Eye (tissue), 1 donor: Measurements from ENCODE around the gene SLCO2B1.

Experiments
- DNase-seq: peaks from one replicate; pipeline ENCODE4 v3.0.0-alpha.2; 2015

SLCO2B1 gene

DNA sequence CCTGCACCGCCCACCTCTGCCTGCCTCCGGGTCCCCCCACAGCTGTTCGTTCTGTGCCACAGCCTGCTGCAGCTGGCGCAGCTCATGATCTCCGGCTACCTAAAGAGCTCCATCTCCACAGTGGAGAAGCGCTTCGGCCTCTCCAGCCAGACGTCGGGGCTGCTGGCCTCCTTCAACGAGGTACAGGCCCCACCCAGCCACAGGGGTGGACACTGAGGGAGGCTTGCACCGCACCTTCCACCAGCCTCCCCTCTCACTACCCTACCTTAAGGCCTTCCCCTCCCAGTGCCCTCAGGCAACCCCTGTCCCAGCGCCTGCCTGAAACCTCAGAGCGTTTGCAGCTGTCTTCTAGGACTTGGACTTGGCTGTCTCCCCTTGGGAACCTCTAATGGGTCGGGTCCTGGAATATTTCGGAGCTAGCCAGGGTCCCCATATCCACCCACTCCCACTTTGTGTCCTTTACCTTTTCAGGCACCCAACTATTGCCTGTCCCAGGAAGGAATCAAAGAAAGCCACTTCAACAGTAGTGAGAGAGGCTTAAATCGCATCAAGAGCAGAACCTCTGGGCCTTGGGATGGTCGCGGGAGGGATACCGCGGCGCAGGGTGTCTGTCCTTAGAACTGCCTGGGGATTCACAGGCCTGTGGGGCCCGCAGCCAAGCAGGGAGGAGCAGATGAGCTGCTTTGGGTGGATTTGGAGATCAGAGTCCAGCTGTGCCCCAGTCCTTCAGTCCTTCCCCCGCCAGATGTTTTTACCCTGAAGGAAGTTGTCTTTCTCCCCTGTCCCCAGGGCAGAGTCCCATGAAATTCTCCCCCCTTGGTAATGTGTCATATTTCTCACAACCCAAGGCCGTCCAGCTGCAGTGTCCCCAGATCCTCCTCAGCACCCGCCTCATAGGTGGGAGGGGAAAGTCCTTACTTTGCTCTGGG, 13.3 kb downstream of the SLCO2B1 start:
- DNase-seq, result no peak

DNA sequence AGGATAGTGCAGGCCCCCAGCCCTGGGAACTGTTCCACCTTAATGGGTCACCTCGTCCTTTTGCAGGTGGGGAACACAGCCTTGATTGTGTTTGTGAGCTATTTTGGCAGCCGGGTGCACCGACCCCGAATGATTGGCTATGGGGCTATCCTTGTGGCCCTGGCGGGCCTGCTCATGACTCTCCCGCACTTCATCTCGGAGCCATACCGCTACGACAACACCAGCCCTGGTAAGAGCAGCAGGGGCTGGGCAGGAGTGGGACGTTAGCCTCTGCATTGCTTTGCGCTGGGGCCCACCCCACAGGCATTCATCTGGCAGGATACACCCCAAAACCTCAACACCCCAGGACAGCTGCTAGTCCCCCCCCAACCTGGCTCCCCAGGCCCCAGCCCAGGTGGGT, 14.8 kb downstream of the SLCO2B1 start:
- DNase-seq, result no peak

GRCh38 chr11:75166791-75167190, 15.9 kb downstream of the SLCO2B1 start:
- no peak for DNase-seq

- no peak for DNase-seq
These were observed 16.7 kb downstream of the SLCO2B1 start for GRCh38 chr11:75167617-75168016.

- DNase-seq, result no peak
These were observed 18.4 kb downstream of the SLCO2B1 start for GRCh38 chr11:75169101-75169885.

GRCh38 chr11:75170516-75171201, 19.8 kb downstream of the SLCO2B1 start:
- DNase-seq, result no peak

DNA sequence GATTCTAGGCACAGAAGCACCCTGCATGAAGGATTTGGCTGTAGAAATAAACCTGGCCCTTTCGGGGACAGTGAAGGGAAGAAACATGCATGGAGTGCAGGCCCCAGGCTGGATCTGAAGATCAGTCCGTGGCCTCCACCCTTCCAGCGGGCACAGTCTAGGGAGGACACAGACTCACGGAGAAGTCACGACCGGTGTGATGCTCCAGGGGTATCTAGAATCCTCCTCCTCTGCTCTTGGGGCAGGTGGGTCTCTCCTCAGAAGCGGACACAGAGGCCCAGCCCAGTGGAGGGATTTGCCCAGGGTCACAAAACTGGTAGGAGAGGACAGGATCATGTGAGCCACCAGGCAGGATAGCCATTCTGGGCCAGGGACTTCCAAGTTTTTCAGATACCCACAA, 22.4 kb downstream of the SLCO2B1 start:
- DNase-seq, result no peak

DNA sequence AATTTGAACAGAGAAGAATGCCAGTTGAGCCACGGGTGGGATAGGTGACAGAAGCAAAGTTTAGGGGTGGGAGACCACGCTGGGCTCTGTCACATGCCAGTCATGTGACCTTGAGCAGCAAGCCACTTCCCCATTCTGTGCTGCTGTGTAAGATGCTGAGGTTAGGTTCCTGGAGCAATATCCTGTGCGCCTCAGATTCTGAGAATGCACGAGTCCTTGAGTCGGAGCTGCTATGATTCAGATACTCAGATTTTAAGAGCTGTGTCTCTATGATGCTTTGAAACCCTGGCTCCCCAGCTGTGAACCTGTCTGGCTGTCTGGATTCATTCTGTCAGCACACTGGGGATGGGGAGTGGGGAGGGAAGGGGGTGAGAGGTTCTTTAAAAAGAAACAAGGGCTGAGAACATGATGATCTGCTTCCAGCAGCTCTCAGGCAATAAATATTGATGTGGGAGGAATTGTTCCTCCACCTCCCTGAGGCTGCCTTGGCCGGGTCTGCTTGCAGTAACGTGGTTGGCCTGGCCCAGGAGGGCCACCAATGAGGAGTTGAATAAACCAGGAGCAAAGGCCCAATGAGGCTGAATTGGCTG, 24.0 kb downstream of the SLCO2B1 start:
- DNase-seq, result peak; percentile 11

GRCh38 chr11:75182664-75183063, 31.8 kb downstream of the SLCO2B1 start:
- DNase-seq, result no peak

DNA sequence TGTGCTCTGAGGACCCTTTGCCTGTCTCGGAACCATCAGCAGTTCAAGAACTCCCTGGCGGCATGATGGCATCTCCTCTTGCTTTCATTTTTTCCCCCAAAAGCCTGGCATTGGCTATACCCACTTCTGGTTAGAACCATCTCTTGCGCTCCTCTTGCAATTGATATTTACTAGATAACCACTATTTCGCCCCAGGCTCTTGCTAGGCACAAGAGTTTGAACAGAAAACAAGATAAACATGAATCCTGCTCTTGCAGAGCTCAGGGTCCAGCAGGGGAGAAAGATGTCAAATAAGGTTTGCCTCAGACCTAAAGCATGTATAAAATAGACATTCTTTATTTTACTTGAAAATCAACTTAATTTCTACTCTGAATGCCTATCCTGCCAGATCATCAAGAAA, 33.1 kb downstream of the SLCO2B1 start:
- no peak for DNase-seq

GRCh38 chr11:75184757-75185425, 34.0 kb downstream of the SLCO2B1 start:
- DNase-seq, result no peak

GRCh38 chr11:75185866-75186265, 35.0 kb downstream of the SLCO2B1 start:
- DNase-seq, result no peak

DNA sequence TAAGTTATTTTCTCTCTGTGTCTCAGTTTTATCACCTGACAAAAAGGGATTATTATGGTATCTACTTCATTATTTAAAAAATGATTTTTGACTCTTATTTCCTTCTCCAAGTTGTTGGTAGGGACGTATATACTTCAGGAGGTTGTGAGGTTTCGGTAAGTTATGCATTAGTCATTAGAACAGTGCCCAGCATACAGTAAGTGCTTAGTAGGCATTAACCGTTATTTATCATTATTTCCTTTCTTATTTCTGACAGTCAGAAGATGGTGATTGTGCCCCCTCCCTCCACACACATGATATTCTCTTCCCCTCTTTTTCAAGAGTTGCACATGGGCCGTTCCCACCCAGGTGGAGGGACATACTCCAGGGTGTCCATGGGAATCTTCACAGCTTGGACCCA, 36.1 kb downstream of the SLCO2B1 start:
- no peak for DNase-seq

- no peak for DNase-seq
These were observed 37.8 kb downstream of the SLCO2B1 start for GRCh38 chr11:75188671-75189070.

DNA sequence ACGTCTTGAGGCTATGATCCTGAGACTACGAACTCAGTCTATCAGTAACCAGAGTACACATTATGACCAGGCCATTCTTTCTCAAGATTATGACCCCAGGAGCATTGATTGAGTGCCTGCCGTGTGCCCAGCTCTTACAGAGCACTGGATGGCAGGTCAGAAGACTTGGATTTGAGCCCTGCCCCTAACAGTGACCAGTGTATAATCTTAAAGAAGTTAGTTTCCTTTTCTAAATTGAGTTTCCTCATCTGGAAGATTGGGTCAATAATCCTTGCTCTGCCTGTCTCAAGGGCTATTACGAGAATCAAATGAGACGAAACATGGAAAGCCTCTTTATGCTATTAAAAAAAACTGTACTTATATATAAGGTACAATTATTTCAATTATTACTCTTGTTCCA, 38.2 kb downstream of the SLCO2B1 start:
- DNase-seq, result no peak

DNA sequence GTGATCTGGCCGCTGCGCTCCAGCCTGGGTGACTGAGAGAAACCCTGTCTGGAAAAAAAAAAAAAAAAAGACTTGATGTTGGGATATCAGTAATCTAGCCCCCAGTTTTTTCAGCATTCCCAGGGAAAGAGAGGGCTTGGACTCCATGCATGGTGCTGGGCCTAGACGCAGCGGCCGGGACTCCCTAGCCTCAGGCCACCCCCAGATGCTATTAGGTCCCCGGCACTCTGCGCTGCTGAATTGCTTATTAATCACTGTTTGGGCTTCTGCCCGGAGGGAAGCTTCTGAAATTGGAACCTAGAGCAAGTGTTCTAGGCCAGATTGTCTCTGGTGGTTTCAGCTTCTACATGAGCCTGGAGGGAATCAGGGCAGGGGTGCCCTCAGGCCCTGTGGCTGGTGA, 39.0 kb downstream of the SLCO2B1 start:
- no peak for DNase-seq

- no peak for DNase-seq
These were observed 39.9 kb downstream of the SLCO2B1 start for GRCh38 chr11:75190652-75191329.

GRCh38 chr11:75191330-75191717, 40.4 kb downstream of the SLCO2B1 start:
- DNase-seq, result peak; percentile 57

- no peak for DNase-seq
These were observed 42.4 kb downstream of the SLCO2B1 start for GRCh38 chr11:75193271-75193670.

DNA sequence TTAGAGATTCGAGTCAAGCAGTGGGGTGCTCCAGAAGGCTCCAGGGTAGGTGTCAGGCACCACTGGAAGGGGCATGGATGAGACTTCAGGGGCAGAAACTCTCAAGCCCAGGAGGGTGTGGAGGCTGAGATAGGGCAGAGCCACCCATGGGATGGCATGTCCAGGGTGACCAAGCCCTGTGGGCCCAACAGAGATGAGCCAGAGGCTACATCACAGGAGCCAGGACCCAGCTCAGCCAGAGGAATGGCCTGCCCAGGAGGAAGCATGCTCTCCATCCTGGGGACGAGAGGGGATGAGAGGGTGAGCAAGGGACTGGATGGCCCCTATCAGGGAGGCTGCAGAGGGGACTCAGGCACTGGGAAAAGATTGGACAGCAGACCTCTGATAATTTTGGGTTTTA, 42.8 kb downstream of the SLCO2B1 start:
- DNase-seq, result no peak

DNA sequence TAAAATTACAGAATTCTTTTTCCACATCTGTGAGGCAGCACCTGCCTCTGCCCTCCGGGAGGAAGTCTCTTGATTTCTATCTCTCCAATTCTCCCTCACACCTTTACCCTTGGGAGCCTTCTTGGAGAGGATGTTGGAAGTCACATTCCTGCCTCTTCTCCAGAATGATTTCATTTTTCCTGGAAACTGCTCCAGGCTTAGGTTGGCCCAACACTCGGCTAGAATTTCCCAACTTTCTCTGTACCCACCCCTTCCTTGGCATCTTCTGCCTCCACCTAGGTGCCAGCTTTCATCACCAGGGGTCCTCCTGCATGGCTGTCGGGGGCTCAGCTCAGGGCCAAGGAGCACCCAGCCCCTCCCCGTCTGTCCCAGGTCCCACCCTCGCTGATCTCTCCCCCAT, 43.2 kb downstream of the SLCO2B1 start:
- DNase-seq, result no peak
